Neural cell (in vitro differentiated cells): ENCODE results near the gene AP3S1.
"Not testable (repeated sequence)": the region's sequence is repeated elsewhere in the genome, so short reads cannot be mapped to it uniquely, and the experiment has no call there.

Experiments
- EZH2 ChIP-seq: fragments of 200-600, 300-800 bp; shearing (Covaris generic), sonication (generic); IDR thresholded peaks from 2 replicates; pipeline ENCODE4 v1.6.1; 2014; ENCODE audit warnings: antibody characterized with exemption, low read length, borderline replicate concordance, mild to moderate bottlenecking; ENCODE audit not compliant: insufficient read depth, poor library complexity, severe bottlenecking
- RAD21 ChIP-seq: fragments of 450-650 bp; conservative IDR thresholded peaks from 2 replicates; pipeline ENCODE4 v1.6.1; 2014; ENCODE audit warnings: antibody characterized with exemption, mild to moderate bottlenecking, moderate library complexity
- TAF1 ChIP-seq: IDR thresholded peaks from 2 replicates; pipeline ENCODE4 v1.6.1; 2012; ENCODE audit warnings: low read depth
- TF ChIP-seq, protein P1 (sequence below): fragments of 450-650 bp; IDR thresholded peaks from 2 replicates; pipeline ENCODE4 v1.5.1; 2014; ENCODE audit warnings: antibody characterized with exemption, mild to moderate bottlenecking, moderate library complexity; ENCODE audit not compliant: poor library complexity, severe bottlenecking

DNA sequence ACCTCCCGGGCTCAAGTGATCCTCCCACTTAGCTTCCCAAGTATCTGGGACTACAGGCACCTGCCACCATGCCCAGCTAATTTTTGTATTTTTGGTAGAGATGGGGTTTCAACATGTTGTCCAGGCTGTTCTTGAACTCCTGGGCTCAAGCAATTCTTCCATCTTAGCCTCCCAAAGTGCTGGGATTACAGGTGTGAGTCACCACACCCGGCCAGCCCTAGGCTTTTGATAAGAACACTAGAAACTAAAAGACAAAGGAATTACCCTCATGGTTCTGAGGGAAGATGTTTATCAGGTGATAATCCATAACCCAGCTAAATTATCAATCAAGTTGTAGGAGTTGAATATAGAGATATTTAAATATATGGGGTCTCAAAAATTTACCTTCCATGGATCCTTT, 33.7 kb upstream of the AP3S1 start:
- not testable (repeated sequence) for TF ChIP-seq EZH2, RAD21, TAF1
- TF ChIP-seq, protein P1, sequence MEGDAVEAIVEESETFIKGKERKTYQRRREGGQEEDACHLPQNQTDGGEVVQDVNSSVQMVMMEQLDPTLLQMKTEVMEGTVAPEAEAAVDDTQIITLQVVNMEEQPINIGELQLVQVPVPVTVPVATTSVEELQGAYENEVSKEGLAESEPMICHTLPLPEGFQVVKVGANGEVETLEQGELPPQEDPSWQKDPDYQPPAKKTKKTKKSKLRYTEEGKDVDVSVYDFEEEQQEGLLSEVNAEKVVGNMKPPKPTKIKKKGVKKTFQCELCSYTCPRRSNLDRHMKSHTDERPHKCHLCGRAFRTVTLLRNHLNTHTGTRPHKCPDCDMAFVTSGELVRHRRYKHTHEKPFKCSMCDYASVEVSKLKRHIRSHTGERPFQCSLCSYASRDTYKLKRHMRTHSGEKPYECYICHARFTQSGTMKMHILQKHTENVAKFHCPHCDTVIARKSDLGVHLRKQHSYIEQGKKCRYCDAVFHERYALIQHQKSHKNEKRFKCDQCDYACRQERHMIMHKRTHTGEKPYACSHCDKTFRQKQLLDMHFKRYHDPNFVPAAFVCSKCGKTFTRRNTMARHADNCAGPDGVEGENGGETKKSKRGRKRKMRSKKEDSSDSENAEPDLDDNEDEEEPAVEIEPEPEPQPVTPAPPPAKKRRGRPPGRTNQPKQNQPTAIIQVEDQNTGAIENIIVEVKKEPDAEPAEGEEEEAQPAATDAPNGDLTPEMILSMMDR: not testable (repeated sequence)
